GM21423 (cell line): ENCODE results near the gene GMPPB.

Source experiments
- ATAC-seq: cut with Tn5 transposase; IDR thresholded peaks from one replicate; pipeline ENCODE4 v1.9.1; 2021; ENCODE audit warnings: mild to moderate bottlenecking, moderate library complexity; ENCODE audit not compliant: unreplicated experiment

GMPPB gene

GRCh38 chr3:49673121-49673714 lies 50.5 kb downstream of the GMPPB start:
- no peak for ATAC-seq

- ATAC-seq, result no peak
Observed at GRCh38 chr3:49671291-49672288, 52.2 kb downstream of the GMPPB start.

GRCh38 chr3:49670940-49671290 lies 52.8 kb downstream of the GMPPB start:
- ATAC-seq, result no peak
